ENCODE data around the gene PKDCC.

PKDCC gene

DNA sequence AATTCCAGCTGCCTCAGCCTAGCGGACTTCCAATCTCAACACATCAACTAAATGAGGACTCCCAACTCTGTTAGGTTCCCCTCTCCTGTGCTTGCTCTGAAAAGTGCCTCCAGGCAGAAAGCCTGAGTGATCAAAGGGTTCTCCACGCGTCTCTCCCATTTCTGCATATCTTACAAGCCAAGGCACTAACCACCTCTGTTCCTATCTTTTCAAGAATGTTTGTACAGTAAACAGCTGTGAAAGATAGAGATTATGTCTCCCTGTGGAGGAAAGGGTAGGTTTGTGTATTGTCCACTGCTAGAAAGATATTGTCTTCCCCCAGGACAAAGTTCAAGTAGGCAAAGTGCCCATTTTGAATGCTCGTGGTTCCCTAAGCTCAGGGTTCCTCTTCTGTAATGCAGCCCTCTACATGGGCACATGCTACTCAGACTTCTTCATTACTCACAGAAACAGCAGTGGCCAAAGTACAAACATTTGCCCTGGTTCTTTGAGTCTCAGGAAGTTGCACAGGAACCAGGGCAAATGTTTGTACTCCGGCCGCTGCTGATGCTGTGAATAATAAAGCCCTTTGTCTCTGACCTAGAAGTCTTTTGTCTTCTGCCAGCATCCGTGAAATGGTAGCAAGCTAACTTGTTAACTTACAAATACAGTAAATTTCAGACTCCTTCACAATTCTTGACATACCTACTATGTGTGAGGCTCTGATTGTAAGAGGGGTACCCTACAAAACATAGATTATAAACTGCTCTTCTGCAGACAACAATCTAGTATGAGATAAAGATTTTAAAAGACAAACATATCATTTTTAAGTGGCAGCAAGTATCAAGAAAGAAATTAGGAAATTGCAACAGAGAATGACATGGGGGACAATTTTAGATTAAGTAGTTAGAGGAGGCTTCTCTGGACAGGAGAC lies 44.5 kb downstream of the PKDCC start:
- Histone ChIP-seq H3K27ac (ENCODE audit: low read length) (no peak overlapping the region), H3K4me3 (ENCODE audit: low read length in 2 of 2) (no peak overlapping the region), H3K27me3 (ENCODE audit: control insufficient read depth in 1 of 2, insufficient read depth in 2 of 2, low read length in 2 of 2) (no peaks in the 10 kb centered on the region), H3K9ac (ENCODE audit: low read length in 2 of 2) (no peak overlapping the region), H3K36me3 (ENCODE audit: control insufficient read depth in 2 of 2, insufficient read depth in 2 of 2, low read length in 2 of 2) (no peaks in the 10 kb centered on the region), H3K9me3 (ENCODE audit: control insufficient read depth in 2 of 2, low read length in 2 of 2) (no peaks in the 10 kb centered on the region), H3K4me1 (ENCODE audit: control insufficient read depth, insufficient read depth, low read length) (no peaks in the 10 kb centered on the region)

- Histone ChIP-seq H3K4me3 (ENCODE audit: low read length in 2 of 2) (no peak overlapping the region), H3K27ac (ENCODE audit: low read length) (no peak overlapping the region), H3K9me3 (ENCODE audit: control insufficient read depth in 2 of 2, low read length in 2 of 2) (no peaks in the 10 kb centered on the region), H3K27me3 (ENCODE audit: control insufficient read depth in 1 of 2, insufficient read depth in 2 of 2, low read length in 2 of 2) (no peaks in the 10 kb centered on the region), H3K36me3 (ENCODE audit: control insufficient read depth in 2 of 2, insufficient read depth in 2 of 2, low read length in 2 of 2) (no peaks in the 10 kb centered on the region), H3K9ac (ENCODE audit: low read length in 2 of 2) (no peak overlapping the region), H3K4me1 (ENCODE audit: control insufficient read depth, insufficient read depth, low read length) (peaks cover 3% of the 10 kb centered on the region)
Measured at GRCh38 chr2:42094114-42094513, 46.3 kb downstream of the PKDCC start.

- Histone ChIP-seq H3K27ac (ENCODE audit: low read length) (no peak overlapping the region), H3K36me3 (ENCODE audit: control insufficient read depth in 2 of 2, insufficient read depth in 2 of 2, low read length in 2 of 2) (no peaks in the 10 kb centered on the region), H3K27me3 (ENCODE audit: control insufficient read depth in 1 of 2, insufficient read depth in 2 of 2, low read length in 2 of 2) (no peaks in the 10 kb centered on the region), H3K4me1 (ENCODE audit: control insufficient read depth, insufficient read depth, low read length) (peaks cover 9% of the 10 kb centered on the region), H3K9ac (ENCODE audit: low read length in 2 of 2) (no peak overlapping the region), H3K9me3 (ENCODE audit: control insufficient read depth in 2 of 2, low read length in 2 of 2) (peaks cover 0 to 2% of the 10 kb centered on the region in 2 donors), H3K4me3 (ENCODE audit: low read length in 2 of 2) (no peak overlapping the region)
Measured at GRCh38 chr2:42095923-42096408, 48.1 kb downstream of the PKDCC start.

GRCh38 chr2:42096869-42097591 lies 49.2 kb downstream of the PKDCC start:
- Histone ChIP-seq H3K4me3 (ENCODE audit: low read length in 2 of 2) (no peak overlapping the region), H3K9me3 (ENCODE audit: control insufficient read depth in 2 of 2, low read length in 2 of 2) (peaks cover 0 to 2% of the 10 kb centered on the region in 2 donors), H3K27ac (ENCODE audit: low read length) (no peak overlapping the region)

DNA sequence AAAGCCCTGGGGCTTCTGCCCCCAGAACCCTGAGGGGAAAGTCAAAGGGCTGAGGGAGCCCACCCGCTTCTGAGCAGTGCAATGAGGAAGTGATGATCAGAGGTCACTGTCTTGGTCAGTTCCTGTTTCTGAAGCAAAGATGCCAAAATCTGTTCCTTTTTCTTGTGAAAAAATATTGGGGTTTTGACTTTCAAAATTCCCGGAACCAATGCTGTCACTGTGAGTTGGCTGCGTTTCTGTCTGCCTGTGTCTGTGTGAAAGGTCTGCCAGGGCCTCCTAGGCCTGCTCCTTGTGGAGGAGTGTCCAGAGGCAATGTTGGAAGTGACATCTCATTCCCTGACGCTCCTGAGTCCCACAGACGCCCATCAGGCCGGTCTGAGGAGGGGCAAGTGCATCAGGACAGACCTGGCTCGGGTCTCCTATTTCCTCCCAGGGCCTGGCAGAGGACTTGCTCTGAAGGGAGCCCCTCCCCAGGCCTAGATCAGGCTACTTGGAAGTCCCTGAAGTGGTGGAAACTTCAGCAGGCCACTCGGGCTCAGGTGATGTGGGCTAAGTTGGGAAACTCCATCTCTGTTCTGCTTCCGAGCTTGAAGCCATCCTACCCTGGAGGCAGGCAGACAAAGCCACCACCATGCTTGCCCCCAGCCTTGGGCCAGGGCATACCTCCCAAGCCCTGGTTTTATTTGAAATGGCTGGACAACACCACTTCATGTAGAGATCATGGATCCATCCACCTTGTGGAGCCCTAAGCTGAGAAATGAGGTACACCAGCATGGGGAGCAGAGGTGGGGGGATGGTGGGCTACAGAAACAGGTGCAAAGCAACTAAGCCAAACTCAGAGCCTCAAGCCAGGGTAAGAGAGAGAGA lies 51.0 kb downstream of the PKDCC start:
- peaks cover 0 to 2% of the 10 kb centered on the region in 2 donors for H3K9me3 ChIP-seq (ENCODE audit: control insufficient read depth in 2 of 2, low read length in 2 of 2)
- H3K36me3 ChIP-seq (ENCODE audit: control insufficient read depth in 2 of 2, insufficient read depth in 2 of 2, low read length in 2 of 2), result no peaks in the 10 kb centered on the region
- H3K4me1 ChIP-seq (ENCODE audit: control insufficient read depth, insufficient read depth, low read length), result peaks cover 19% of the 10 kb centered on the region
- peak overlapping the region; percentile 55 for H3K27ac ChIP-seq (ENCODE audit: low read length)
- H3K27me3 ChIP-seq (ENCODE audit: control insufficient read depth in 1 of 2, insufficient read depth in 2 of 2, low read length in 2 of 2), result no peaks in the 10 kb centered on the region
- no peak overlapping the region for H3K4me3 ChIP-seq (ENCODE audit: low read length in 2 of 2)
- H3K9ac ChIP-seq (ENCODE audit: low read length in 2 of 2), result peak overlapping the region in 1 of 2 donors; percentile 12

More at GRCh38 chr2:42096869-42097591, 49.2 kb downstream of the PKDCC start:
- H3K9ac ChIP-seq (ENCODE audit: low read length in 2 of 2), result no peak overlapping the region
- no peaks in the 10 kb centered on the region for H3K27me3 ChIP-seq (ENCODE audit: control insufficient read depth in 1 of 2, insufficient read depth in 2 of 2, low read length in 2 of 2)
- no peaks in the 10 kb centered on the region for H3K36me3 ChIP-seq (ENCODE audit: control insufficient read depth in 2 of 2, insufficient read depth in 2 of 2, low read length in 2 of 2)
- peaks cover 16% of the 10 kb centered on the region for H3K4me1 ChIP-seq (ENCODE audit: control insufficient read depth, insufficient read depth, low read length)

- Histone ChIP-seq H3K4me3 (ENCODE audit: low read length in 2 of 2) (no peak overlapping the region), H3K9me3 (ENCODE audit: control insufficient read depth in 2 of 2, low read length in 2 of 2) (peaks cover 0 to 2% of the 10 kb centered on the region in 2 donors), H3K36me3 (ENCODE audit: control insufficient read depth in 2 of 2, insufficient read depth in 2 of 2, low read length in 2 of 2) (no peaks in the 10 kb centered on the region), H3K9ac (ENCODE audit: low read length in 2 of 2) (no peak overlapping the region), H3K27me3 (ENCODE audit: control insufficient read depth in 1 of 2, insufficient read depth in 2 of 2, low read length in 2 of 2) (no peaks in the 10 kb centered on the region), H3K4me1 (ENCODE audit: control insufficient read depth, insufficient read depth, low read length) (peaks cover 19% of the 10 kb centered on the region), H3K27ac (ENCODE audit: low read length) (peak overlapping the region; percentile 55)
Measured at GRCh38 chr2:42099438-42100173, 51.8 kb downstream of the PKDCC start.

- Histone ChIP-seq H3K4me3 (ENCODE audit: low read length in 2 of 2) (peak overlapping the region in 1 of 2 donors; percentile 22), H3K27me3 (ENCODE audit: control insufficient read depth in 1 of 2, insufficient read depth in 2 of 2, low read length in 2 of 2) (no peaks in the 10 kb centered on the region), H3K9ac (ENCODE audit: low read length in 2 of 2) (no peak overlapping the region), H3K4me1 (ENCODE audit: control insufficient read depth, insufficient read depth, low read length) (peaks cover 19% of the 10 kb centered on the region), H3K27ac (ENCODE audit: low read length) (peak overlapping the region; percentile 69), H3K36me3 (ENCODE audit: control insufficient read depth in 2 of 2, insufficient read depth in 2 of 2, low read length in 2 of 2) (no peaks in the 10 kb centered on the region), H3K9me3 (ENCODE audit: control insufficient read depth in 2 of 2, low read length in 2 of 2) (peaks cover 0 to 2% of the 10 kb centered on the region in 2 donors)
Measured at GRCh38 chr2:42100683-42101205, 52.9 kb downstream of the PKDCC start.

GRCh38 chr2:42101206-42102023 lies 53.6 kb downstream of the PKDCC start:
- Histone ChIP-seq H3K9me3 (ENCODE audit: control insufficient read depth in 2 of 2, low read length in 2 of 2) (peaks cover 0 to 2% of the 10 kb centered on the region in 2 donors), H3K9ac (ENCODE audit: low read length in 2 of 2) (peak overlapping the region; percentile 49 to 55), H3K27me3 (ENCODE audit: control insufficient read depth in 1 of 2, insufficient read depth in 2 of 2, low read length in 2 of 2) (no peaks in the 10 kb centered on the region), H3K4me1 (ENCODE audit: control insufficient read depth, insufficient read depth, low read length) (peaks cover 19% of the 10 kb centered on the region), H3K36me3 (ENCODE audit: control insufficient read depth in 2 of 2, insufficient read depth in 2 of 2, low read length in 2 of 2) (no peaks in the 10 kb centered on the region), H3K27ac (ENCODE audit: low read length) (peak overlapping the region; percentile 69), H3K4me3 (ENCODE audit: low read length in 2 of 2) (peak overlapping the region; percentile 39 to 64)

GRCh38 chr2:42102024-42102590 lies 54.3 kb downstream of the PKDCC start:
- Histone ChIP-seq H3K9me3 (ENCODE audit: control insufficient read depth in 2 of 2, low read length in 2 of 2) (peaks cover 0 to 2% of the 10 kb centered on the region in 2 donors), H3K27me3 (ENCODE audit: control insufficient read depth in 1 of 2, insufficient read depth in 2 of 2, low read length in 2 of 2) (no peaks in the 10 kb centered on the region), H3K36me3 (ENCODE audit: control insufficient read depth in 2 of 2, insufficient read depth in 2 of 2, low read length in 2 of 2) (no peaks in the 10 kb centered on the region), H3K27ac (ENCODE audit: low read length) (peak overlapping the region; percentile 69), H3K4me1 (ENCODE audit: control insufficient read depth, insufficient read depth, low read length) (peaks cover 19% of the 10 kb centered on the region), H3K9ac (ENCODE audit: low read length in 2 of 2) (peak overlapping the region; percentile 49 to 55), H3K4me3 (ENCODE audit: low read length in 2 of 2) (peak overlapping the region; percentile 39 to 64)
